WTC11 (cell line): ENCODE measurements around the gene MICAL3. TPM values are rescaled to one million over a fixed set of nuclear protein-coding genes. Genes with fewer than 3 reads are reported as not detected.

ENCODE experiments used
- ATAC-seq: fragments of 200-7000 bp; cut with Tn5 transposase; 2 replicates; pipeline ENCODE4 v1.10.0; 2021; ENCODE audit warnings: mild to moderate bottlenecking, moderate library complexity
- CTCF ChIA-PET: fragments of 300-600 bp; sonication (Branson Sonifier 250); formaldehyde crosslinking; loops from one replicate; lab custom pipeline; 2021; ENCODE audit warnings: antibody characterized with exemption; lab: Charles Lee
- POLR2A ChIA-PET: fragments of 350-600 bp; sonication (Branson Sonifier 250); formaldehyde crosslinking; loops from one replicate; lab custom pipeline; 2021; ENCODE audit warnings: antibody characterized with exemption; lab: Charles Lee
- DNase-seq: peaks from one replicate; pipeline ENCODE4 v3.0.0; 2021; ENCODE audit warnings: low spot score
- H3K27ac Mint-ChIP-seq: 2 replicates; pipeline ENCODE4 v1.8.0; 2021; ENCODE audit warnings: mixed read lengths
- H3K27me3 Mint-ChIP-seq: 2 replicates; pipeline ENCODE4 v1.8.0; 2021; ENCODE audit warnings: low read depth, mild to moderate bottlenecking, moderate library complexity, mixed read lengths
- H3K36me3 Mint-ChIP-seq: 2 replicates; pipeline ENCODE4 v1.8.0; 2021; ENCODE audit warnings: mixed read lengths
- H3K4me1 Mint-ChIP-seq: 2 replicates; pipeline ENCODE4 v1.8.0; 2022; ENCODE audit warnings: mixed read lengths
- H3K4me3 Mint-ChIP-seq: 2 replicates; pipeline ENCODE4 v1.8.0; 2021; ENCODE audit warnings: mild to moderate bottlenecking, moderate library complexity, mixed read lengths
- H3K9me3 Mint-ChIP-seq: 2 replicates; pipeline ENCODE4 v1.8.0; 2021; ENCODE audit warnings: mixed read lengths
- CREM ChIP-seq: sonication (generic); formaldehyde crosslinking; IDR thresholded peaks from 2 replicates; pipeline ENCODE4 v1.8.1; 2022; ENCODE audit warnings: mild to moderate bottlenecking, missing genetic modification reagents, moderate library complexity
- ETV6 ChIP-seq: sonication (generic); formaldehyde crosslinking; IDR thresholded peaks from 2 replicates; pipeline ENCODE4 v1.8.1; 2022; ENCODE audit warnings: mild to moderate bottlenecking, missing genetic modification reagents
- FOXJ3 ChIP-seq: sonication (generic); formaldehyde crosslinking; IDR thresholded peaks from 2 replicates; pipeline ENCODE4 v1.9.0; 2021; ENCODE audit warnings: missing genetic modification reagents, mild to moderate bottlenecking, borderline replicate concordance
- HMGA2 ChIP-seq: fragments of 250-450 bp; sonication (Bioruptor Pico); IDR thresholded peaks from 2 replicates; pipeline ENCODE4 v1.4.0; 2021; ENCODE audit warnings: mild to moderate bottlenecking, moderate library complexity
- NFATC4 ChIP-seq: fragments of 250-450 bp; sonication (Bioruptor Pico); IDR thresholded peaks from 2 replicates; pipeline ENCODE4 v1.9.0; 2021; ENCODE audit warnings: mild to moderate bottlenecking
- NR1H2 ChIP-seq: sonication (generic); formaldehyde crosslinking; IDR thresholded peaks from 2 replicates; pipeline ENCODE4 v1.9.0; 2021; ENCODE audit warnings: mild to moderate bottlenecking, moderate library complexity, missing genetic modification reagents
- RELA ChIP-seq: sonication (generic); formaldehyde crosslinking; IDR thresholded peaks from 2 replicates; pipeline ENCODE4 v1.8.1; 2022; ENCODE audit warnings: missing genetic modification reagents, mild to moderate bottlenecking, borderline replicate concordance
- SMAD3 ChIP-seq: sonication (generic); formaldehyde crosslinking; IDR thresholded peaks from 2 replicates; pipeline ENCODE4 v1.8.0; 2022; ENCODE audit warnings: missing genetic modification reagents, mild to moderate bottlenecking, borderline replicate concordance
- SMAD4 ChIP-seq: sonication (generic); formaldehyde crosslinking; IDR thresholded peaks from 2 replicates; pipeline ENCODE4 v1.8.0; 2022; ENCODE audit warnings: mild to moderate bottlenecking, missing genetic modification reagents
- TP53 ChIP-seq: sonication (generic); formaldehyde crosslinking; IDR thresholded peaks from 2 replicates; pipeline ENCODE4 v1.8.1; 2023; ENCODE audit warnings: mild to moderate bottlenecking, missing genetic modification reagents
- ZNF416 ChIP-seq: fragments of 250-450 bp; sonication (Bioruptor Pico); IDR thresholded peaks from 2 replicates; pipeline ENCODE4 v1.9.0; 2021; ENCODE audit warnings: mild to moderate bottlenecking, inconsistent platforms
- total RNA-seq: library from RNA; stranded (reverse); gene quantifications from 3 replicates; pipeline ENCODE4 v1.2.3, GENCODE V29; 2021
- TF ChIP-seq, protein P1 (sequence below): fragments of 250-450 bp; sonication (Bioruptor Pico); IDR thresholded peaks from 2 replicates; pipeline ENCODE4 v1.9.0; 2021; ENCODE audit warnings: mild to moderate bottlenecking
- TF ChIP-seq, protein P2 (sequence below): sonication (generic); formaldehyde crosslinking; IDR thresholded peaks from 2 replicates; pipeline ENCODE4 v1.8.0; 2023; ENCODE audit warnings: missing genetic modification reagents
- TF ChIP-seq, protein P3 (sequence below): sonication (generic); formaldehyde crosslinking; IDR thresholded peaks from 2 replicates; pipeline ENCODE4 v1.8.1; 2022; ENCODE audit warnings: mild to moderate bottlenecking, moderate library complexity, missing genetic modification reagents
- TF ChIP-seq, protein P4 (sequence below): sonication (generic); formaldehyde crosslinking; IDR thresholded peaks from 2 replicates; pipeline ENCODE4 v1.8.0; 2023; ENCODE audit warnings: missing genetic modification reagents, mild to moderate bottlenecking, borderline replicate concordance
- TF ChIP-seq, protein P5 (sequence below): fragments of 250-450 bp; sonication (Bioruptor Pico); IDR thresholded peaks from 2 replicates; pipeline ENCODE4 v1.9.0; 2021; ENCODE audit warnings: moderate library complexity, mild to moderate bottlenecking, inconsistent platforms, borderline replicate concordance
- TF ChIP-seq, protein P6 (sequence below): fragments of 250-450 bp; sonication (Bioruptor Pico); IDR thresholded peaks from 2 replicates; pipeline ENCODE4 v1.8.0; 2021; ENCODE audit warnings: mild to moderate bottlenecking
- TF ChIP-seq, protein P7 (sequence below): fragments of 200-600 bp; IDR thresholded peaks from 2 replicates; pipeline ENCODE4 v1.8.0; 2022; ENCODE audit warnings: antibody characterized with exemption
- TF ChIP-seq, protein P8 (sequence below): sonication (generic); formaldehyde crosslinking; IDR thresholded peaks from 2 replicates; pipeline ENCODE4 v1.8.1; 2022; ENCODE audit warnings: mild to moderate bottlenecking, missing genetic modification reagents, moderate library complexity, borderline replicate concordance
- TF ChIP-seq, protein P9 (sequence below): sonication (generic); formaldehyde crosslinking; IDR thresholded peaks from 2 replicates; pipeline ENCODE4 v1.8.0; 2022; ENCODE audit warnings: mild to moderate bottlenecking, missing genetic modification reagents

MICAL3 gene
- total RNA-seq, 1 experiment from 2014 or later: 41.2 TPM

DNA sequence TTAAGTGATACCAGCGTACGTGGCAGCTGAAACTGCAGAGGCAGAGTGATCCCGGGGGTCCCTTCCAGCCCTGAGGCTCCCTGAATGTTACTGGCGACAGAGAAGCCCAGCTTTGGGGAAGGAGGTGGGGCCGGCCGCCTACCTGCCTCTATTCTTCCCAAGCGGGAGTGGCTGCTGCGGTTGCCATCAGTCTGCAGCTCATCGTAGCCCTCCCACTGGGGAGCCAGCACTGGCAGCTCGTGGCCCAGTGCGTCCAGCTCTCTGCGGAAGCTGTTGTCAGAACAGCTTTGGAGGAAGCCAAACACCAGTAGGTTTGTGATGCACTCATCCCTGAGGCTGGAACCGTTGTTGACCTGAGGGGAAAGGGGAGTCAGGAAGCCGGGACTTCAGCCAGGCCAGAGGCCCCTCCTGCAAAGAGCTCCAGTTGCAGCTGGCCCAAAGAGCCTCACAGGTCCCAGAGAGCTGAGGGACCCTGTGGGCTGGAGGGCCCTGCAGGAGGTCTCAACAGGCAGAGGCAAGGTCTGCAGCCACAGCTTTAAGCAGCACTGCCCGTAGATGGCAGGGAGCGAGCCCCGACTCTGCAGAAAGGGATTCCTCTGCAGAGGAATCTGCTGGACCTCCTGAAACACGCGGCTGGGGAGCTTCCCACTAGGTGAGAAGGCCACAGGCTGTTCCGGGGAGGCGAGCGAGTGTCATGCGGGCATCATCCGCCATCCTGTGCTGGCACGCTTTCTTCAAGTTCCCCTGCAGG lies 280.5 kb downstream of the MICAL3 start:
- Mint-ChIP-seq H3K9me3 (no peaks in the 10 kb centered on the region), H3K4me3 (no peak overlapping the region), H3K36me3 (no peaks in the 10 kb centered on the region), H3K27ac (no peak overlapping the region), H3K4me1 (peaks cover 19% of the 10 kb centered on the region), H3K27me3 (no peaks in the 10 kb centered on the region)
- DNase-seq: peak; percentile 57
- TF ChIP-seq, protein P1, sequence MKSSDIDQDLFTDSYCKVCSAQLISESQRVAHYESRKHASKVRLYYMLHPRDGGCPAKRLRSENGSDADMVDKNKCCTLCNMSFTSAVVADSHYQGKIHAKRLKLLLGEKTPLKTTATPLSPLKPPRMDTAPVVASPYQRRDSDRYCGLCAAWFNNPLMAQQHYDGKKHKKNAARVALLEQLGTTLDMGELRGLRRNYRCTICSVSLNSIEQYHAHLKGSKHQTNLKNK (CRISPR knock-in tag): no peak
- TF ChIP-seq, protein P2, sequence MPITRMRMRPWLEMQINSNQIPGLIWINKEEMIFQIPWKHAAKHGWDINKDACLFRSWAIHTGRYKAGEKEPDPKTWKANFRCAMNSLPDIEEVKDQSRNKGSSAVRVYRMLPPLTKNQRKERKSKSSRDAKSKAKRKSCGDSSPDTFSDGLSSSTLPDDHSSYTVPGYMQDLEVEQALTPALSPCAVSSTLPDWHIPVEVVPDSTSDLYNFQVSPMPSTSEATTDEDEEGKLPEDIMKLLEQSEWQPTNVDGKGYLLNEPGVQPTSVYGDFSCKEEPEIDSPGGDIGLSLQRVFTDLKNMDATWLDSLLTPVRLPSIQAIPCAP (CRISPR knock-in tag): no peak
- TF ChIP-seq SMAD3 (no peak), ETV6 (CRISPR knock-in tag) (no peak), TP53 (CRISPR knock-in tag) (no peak), CREM (CRISPR knock-in tag) (no peak), RELA (CRISPR knock-in tag) (no peak), NR1H2 (CRISPR knock-in tag) (no peak), NFATC4 (CRISPR knock-in tag) (no peak), SMAD4 (CRISPR knock-in tag) (no peak), HMGA2 (CRISPR knock-in tag) (no peak), ZNF416 (CRISPR knock-in tag) (no peak), FOXJ3 (CRISPR knock-in tag) (no peak)
- TF ChIP-seq, protein P3, sequence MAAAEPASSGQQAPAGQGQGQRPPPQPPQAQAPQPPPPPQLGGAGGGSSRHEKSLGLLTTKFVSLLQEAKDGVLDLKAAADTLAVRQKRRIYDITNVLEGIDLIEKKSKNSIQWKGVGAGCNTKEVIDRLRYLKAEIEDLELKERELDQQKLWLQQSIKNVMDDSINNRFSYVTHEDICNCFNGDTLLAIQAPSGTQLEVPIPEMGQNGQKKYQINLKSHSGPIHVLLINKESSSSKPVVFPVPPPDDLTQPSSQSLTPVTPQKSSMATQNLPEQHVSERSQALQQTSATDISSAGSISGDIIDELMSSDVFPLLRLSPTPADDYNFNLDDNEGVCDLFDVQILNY: no peak
- TF ChIP-seq, protein P4, sequence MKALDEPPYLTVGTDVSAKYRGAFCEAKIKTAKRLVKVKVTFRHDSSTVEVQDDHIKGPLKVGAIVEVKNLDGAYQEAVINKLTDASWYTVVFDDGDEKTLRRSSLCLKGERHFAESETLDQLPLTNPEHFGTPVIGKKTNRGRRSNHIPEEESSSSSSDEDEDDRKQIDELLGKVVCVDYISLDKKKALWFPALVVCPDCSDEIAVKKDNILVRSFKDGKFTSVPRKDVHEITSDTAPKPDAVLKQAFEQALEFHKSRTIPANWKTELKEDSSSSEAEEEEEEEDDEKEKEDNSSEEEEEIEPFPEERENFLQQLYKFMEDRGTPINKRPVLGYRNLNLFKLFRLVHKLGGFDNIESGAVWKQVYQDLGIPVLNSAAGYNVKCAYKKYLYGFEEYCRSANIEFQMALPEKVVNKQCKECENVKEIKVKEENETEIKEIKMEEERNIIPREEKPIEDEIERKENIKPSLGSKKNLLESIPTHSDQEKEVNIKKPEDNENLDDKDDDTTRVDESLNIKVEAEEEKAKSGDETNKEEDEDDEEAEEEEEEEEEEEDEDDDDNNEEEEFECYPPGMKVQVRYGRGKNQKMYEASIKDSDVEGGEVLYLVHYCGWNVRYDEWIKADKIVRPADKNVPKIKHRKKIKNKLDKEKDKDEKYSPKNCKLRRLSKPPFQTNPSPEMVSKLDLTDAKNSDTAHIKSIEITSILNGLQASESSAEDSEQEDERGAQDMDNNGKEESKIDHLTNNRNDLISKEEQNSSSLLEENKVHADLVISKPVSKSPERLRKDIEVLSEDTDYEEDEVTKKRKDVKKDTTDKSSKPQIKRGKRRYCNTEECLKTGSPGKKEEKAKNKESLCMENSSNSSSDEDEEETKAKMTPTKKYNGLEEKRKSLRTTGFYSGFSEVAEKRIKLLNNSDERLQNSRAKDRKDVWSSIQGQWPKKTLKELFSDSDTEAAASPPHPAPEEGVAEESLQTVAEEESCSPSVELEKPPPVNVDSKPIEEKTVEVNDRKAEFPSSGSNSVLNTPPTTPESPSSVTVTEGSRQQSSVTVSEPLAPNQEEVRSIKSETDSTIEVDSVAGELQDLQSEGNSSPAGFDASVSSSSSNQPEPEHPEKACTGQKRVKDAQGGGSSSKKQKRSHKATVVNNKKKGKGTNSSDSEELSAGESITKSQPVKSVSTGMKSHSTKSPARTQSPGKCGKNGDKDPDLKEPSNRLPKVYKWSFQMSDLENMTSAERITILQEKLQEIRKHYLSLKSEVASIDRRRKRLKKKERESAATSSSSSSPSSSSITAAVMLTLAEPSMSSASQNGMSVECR (CRISPR knock-in tag): no peak
- TF ChIP-seq, protein P5, sequence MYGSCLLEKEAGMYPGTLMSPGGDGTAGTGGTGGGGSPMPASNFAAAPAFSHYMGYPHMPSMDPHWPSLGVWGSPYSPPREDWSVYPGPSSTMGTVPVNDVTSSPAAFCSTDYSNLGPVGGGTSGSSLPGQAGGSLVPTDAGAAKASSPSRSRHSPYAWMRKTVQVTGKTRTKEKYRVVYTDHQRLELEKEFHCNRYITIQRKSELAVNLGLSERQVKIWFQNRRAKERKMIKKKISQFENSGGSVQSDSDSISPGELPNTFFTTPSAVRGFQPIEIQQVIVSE (CRISPR knock-in tag): no peak
- TF ChIP-seq, protein P6, sequence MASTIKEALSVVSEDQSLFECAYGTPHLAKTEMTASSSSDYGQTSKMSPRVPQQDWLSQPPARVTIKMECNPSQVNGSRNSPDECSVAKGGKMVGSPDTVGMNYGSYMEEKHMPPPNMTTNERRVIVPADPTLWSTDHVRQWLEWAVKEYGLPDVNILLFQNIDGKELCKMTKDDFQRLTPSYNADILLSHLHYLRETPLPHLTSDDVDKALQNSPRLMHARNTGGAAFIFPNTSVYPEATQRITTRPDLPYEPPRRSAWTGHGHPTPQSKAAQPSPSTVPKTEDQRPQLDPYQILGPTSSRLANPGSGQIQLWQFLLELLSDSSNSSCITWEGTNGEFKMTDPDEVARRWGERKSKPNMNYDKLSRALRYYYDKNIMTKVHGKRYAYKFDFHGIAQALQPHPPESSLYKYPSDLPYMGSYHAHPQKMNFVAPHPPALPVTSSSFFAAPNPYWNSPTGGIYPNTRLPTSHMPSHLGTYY: no peak
- TF ChIP-seq, protein P7, sequence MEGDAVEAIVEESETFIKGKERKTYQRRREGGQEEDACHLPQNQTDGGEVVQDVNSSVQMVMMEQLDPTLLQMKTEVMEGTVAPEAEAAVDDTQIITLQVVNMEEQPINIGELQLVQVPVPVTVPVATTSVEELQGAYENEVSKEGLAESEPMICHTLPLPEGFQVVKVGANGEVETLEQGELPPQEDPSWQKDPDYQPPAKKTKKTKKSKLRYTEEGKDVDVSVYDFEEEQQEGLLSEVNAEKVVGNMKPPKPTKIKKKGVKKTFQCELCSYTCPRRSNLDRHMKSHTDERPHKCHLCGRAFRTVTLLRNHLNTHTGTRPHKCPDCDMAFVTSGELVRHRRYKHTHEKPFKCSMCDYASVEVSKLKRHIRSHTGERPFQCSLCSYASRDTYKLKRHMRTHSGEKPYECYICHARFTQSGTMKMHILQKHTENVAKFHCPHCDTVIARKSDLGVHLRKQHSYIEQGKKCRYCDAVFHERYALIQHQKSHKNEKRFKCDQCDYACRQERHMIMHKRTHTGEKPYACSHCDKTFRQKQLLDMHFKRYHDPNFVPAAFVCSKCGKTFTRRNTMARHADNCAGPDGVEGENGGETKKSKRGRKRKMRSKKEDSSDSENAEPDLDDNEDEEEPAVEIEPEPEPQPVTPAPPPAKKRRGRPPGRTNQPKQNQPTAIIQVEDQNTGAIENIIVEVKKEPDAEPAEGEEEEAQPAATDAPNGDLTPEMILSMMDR: no peak
- TF ChIP-seq, protein P8, sequence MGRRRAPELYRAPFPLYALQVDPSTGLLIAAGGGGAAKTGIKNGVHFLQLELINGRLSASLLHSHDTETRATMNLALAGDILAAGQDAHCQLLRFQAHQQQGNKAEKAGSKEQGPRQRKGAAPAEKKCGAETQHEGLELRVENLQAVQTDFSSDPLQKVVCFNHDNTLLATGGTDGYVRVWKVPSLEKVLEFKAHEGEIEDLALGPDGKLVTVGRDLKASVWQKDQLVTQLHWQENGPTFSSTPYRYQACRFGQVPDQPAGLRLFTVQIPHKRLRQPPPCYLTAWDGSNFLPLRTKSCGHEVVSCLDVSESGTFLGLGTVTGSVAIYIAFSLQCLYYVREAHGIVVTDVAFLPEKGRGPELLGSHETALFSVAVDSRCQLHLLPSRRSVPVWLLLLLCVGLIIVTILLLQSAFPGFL (CRISPR knock-in tag): no peak
- TF ChIP-seq, protein P9, sequence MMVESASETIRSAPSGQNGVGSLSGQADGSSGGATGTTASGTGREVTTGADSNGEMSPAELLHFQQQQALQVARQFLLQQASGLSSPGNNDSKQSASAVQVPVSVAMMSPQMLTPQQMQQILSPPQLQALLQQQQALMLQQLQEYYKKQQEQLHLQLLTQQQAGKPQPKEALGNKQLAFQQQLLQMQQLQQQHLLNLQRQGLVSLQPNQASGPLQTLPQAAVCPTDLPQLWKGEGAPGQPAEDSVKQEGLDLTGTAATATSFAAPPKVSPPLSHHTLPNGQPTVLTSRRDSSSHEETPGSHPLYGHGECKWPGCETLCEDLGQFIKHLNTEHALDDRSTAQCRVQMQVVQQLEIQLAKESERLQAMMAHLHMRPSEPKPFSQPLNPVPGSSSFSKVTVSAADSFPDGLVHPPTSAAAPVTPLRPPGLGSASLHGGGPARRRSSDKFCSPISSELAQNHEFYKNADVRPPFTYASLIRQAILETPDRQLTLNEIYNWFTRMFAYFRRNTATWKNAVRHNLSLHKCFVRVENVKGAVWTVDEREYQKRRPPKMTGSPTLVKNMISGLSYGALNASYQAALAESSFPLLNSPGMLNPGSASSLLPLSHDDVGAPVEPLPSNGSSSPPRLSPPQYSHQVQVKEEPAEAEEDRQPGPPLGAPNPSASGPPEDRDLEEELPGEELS (CRISPR knock-in tag): no peak
- ChIA-PET POLR2A (interaction anchor here (0.9 kb wide), 1 partner anchor 42 kb away, joined by 3 read pairs; no protein-coding TSS in a partner anchor), CTCF (interaction anchor here (0.5 to 9.7 kb wide), 25 partner anchors 8 to 665 kb away, joined by 3 to 302 read pairs (median 6); partner anchors contain the start of genes BID and PEX26)
- peak; percentile 12 for ATAC-seq
